CD4-positive, alpha-beta T cell treated with Interleukin-1 beta for 1 hour (primary cell): Measurements from ENCODE around the gene SLC36A4.
"Not testable (repeated sequence)": the region's sequence is repeated elsewhere in the genome, so short reads cannot be mapped to it uniquely, and the experiment has no call there.

Experiments used
- DNase-seq, 2 donors: peaks; one replicate each; pipeline ENCODE4 v3.0.0-alpha.2; 2020 to 2022

Gene SLC36A4

DNA sequence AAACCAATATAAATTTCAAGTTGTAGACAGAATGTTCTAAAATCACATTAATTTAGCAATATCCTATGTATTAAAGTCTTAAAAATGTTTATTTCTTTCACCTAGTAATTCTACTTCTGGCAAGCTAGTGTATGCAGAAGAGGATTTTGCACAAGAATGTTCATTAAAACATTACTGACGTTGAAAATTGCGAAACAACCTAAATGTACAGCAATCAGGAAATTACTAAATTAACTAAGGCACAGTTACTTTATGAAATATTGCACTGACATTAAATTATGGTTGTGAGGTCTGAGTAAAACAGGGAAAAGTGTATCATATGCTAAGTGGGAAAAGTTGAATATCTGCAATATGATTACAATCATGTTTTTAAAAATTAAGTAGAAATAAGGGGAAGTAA, 4.1 kb downstream of the SLC36A4 start:
- no peak for DNase-seq

- no peak for DNase-seq
Observed at GRCh38 chr11:93192163-93192562, 5.6 kb downstream of the SLC36A4 start.

GRCh38 chr11:93189462-93189861, 8.3 kb downstream of the SLC36A4 start:
- DNase-seq = no peak

GRCh38 chr11:93188726-93189125, 9.1 kb downstream of the SLC36A4 start:
- DNase-seq = no peak

DNA sequence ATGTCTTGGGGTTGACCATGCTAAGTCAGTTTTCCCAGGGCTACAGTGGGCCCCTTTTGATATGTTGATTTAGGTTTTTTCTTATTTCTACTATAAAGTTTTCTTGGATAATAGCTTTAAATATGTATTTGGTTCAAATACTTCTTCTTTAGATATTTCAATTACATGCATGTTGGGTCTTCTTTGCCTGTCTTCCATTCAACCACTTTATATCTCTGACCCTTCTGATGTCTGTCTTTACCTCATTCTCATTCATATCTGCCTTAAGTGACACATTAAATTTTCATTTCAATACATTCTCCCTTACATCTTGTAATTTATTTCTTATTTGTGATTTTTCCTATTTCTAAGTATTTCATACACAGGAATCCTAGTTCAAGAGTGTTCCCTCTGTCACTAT, 10.5 kb downstream of the SLC36A4 start:
- no peak for DNase-seq

- DNase-seq = not testable (repeated sequence)
Observed at GRCh38 chr11:93177891-93178290, 19.9 kb downstream of the SLC36A4 start.

DNA sequence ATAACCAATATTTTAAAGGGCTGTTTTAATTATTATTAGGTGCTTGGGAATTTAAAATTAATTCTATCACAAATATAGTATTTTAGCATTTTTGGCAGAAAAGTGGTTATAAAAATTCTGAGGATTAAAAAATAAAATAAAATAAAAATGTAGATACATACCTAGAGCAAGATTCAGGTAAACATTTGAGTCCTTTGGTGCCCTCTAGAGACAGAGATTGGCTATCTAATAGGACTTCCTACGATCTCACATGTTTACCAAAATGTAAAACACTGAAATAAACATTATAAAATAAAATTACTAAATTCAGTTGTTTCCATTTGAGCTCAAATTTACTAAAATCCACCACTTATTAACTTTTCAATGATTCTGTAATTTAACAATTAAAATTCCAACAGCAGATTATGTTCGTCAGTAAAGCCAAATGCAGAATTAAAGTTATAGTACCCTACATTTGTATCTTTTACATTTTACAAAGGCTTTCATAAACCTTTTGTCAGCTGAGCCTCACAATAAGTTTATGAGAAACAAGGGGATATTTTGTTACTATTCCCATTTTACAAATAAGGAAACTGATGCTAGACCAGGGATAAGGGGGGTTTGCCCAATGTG, 27.7 kb downstream of the SLC36A4 start:
- no peak for DNase-seq

DNA sequence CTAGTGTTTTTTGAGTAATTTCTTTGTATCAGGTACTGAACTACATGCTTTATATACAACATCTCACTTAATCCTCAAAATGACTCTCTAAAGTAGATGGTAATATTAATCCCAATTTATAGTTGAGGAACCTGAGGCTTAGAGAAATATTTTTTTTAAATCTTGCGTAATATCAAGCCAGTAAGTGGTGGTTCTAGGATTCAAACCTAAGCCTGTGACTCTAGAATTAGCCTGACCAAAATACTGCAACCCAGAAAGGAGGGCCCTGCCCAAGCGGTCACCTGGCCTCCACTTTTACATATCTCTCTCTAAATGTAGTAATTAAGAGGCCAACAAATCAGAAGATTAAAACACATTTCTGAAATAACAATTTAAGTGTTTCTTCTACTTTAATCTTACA, 28.6 kb downstream of the SLC36A4 start:
- DNase-seq = no peak

DNA sequence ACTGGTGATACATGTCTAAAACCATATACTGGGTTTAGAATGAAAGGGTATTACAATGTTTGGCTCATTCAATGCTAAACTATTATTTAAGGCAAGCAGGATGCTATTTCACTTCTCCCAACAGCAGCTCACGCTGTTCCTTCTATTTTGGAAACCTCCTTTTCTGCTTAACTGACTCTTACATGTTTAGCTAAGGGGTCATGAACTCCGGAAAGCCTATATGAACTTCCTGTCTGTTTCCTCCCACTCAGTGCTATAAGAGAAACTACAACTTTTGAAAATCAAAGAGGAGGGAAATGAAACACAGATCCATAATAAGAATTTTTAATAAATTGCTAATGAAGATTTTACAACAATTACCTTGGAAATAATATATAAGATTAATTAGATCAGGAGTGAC, 30.9 kb downstream of the SLC36A4 start:
- no peak for DNase-seq

DNA sequence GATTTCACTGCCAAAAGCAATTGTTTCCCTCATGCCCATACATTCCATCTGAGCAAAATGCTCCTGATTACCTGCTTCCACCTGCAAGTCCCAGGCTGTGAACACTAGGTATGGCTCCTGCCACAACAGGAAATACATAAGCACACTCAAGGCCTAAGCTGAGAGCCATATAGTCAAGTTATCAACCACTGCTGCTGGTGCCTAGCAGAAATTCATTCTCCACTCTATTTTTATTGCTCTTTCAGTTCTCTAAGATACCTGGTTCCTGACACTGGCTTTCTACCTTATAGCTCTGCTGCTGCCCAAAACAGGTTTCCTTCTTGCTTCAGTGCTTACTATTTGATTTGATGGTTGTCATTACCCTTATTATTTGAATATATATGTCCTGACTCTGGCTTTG, 31.6 kb downstream of the SLC36A4 start:
- no peak for DNase-seq

DNA sequence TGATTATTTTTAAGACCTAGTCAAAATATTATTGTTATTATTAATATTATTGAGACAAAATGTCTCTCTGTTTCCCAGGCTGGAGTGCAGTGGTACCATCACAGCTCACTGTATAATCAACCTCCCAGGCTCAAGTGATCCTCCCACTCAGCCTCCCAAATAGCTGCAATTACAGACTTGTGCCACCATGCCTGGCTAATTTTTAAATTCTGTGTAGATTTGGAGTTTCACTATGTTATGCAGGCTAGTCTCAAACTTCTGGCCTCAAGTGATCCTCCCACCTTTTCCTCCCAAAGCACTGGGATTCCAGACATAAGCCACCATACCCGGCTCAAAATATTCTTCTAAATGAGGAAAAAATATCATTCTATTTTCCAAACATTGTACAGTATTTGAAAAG, 37.0 kb downstream of the SLC36A4 start:
- DNase-seq = no peak

DNA sequence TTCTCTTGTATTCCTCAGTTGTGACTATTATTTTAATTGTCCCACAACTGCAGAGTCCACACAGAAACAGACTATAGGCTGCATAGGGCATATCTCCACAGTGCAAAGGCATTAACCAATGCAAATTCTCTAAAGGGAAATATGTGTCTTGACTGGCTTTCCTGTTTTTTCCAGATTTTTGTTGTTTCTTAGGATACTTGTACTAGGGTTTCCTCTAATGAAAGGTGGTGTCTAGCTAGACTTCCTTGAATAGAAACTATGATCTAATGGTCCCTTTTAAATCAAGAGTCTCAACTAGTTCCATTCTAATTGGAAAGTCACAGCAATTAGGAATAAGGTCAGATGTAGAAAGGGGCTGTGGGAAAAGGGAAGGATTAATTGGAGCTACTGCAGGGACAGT, 37.6 kb downstream of the SLC36A4 start:
- no peak for DNase-seq

DNA sequence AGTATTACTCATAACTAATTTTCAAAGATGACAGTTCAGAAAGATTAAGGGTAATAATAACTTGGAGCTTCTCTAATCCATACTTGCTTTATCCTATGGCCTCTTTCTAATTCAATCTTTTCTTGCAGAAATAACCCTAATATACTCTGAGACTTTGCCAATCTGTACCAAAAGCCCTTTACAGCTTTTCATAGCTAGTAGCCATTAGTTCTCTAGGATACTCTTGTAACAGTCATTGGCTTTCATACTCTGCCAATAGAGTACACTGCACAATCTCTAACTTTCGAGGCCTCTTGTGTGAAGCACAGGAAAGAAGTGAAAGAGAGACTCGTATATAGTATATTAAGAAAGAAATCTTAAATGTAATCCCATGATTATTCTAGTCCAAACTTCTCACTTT, 38.1 kb downstream of the SLC36A4 start:
- DNase-seq = no peak

DNA sequence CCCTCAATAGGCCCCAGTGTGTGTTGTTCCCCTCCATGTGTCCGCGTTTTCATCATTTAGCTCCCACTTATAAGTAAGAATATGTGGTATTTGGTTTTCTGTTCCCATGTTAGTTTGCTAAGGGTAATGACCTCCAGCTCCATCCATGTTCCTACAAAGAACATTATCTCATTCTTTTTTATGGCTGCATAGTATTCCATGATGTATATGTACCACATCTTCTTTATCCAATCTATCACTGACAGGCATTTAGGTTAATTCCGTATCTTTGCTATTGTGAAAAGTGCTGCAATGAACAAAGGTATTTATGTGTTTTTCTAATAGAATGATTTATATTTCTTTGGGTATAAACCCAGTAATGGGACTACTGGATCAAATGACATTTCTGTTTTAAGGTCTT, 42.1 kb downstream of the SLC36A4 start:
- no peak for DNase-seq

- DNase-seq = no peak
Observed at GRCh38 chr11:93145390-93145915, 52.3 kb downstream of the SLC36A4 start.

DNA sequence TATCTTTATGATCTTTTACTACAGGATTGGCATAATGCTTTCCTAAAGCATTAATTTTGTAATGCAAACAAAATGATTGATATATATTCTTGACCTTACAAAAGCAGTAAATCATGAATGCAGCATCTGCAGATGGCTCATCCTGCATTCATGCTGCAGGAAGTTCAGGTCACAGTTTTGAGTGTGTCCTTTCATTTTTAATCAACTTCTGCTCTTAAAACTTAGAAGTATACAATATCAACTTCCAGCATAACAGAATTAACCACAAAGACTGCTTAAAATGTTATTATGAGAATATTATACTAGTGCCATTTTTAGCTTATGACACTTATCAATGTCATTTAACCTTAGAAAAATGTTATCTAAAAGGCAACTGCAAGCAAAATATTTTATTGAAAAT, 54.0 kb downstream of the SLC36A4 start:
- no peak for DNase-seq

DNA sequence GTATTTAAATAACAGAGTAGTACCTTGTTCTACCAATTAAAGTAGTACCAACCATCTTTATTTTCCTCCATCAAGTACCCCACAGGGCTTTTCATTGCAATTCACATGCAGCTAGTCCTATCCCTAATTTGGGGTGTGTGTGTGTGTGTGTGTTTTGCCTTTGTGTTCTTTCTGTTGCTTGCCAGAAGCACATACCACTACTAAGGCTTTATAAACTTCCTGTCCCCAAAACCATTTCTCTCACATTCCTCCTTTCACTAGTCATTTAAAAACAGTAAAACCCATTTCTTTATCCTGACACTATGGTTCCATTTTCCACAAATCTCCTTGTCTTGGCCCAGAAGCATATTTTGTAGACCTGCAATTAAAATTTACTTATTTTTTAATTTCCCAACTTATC, 54.6 kb downstream of the SLC36A4 start:
- no peak for DNase-seq

GRCh38 chr11:93133488-93134109, 64.2 kb downstream of the SLC36A4 start:
- no peak for DNase-seq

GRCh38 chr11:93132836-93133235, 65.0 kb downstream of the SLC36A4 start:
- DNase-seq = no peak

GRCh38 chr11:93131709-93132108, 66.1 kb downstream of the SLC36A4 start:
- DNase-seq = no peak

DNA sequence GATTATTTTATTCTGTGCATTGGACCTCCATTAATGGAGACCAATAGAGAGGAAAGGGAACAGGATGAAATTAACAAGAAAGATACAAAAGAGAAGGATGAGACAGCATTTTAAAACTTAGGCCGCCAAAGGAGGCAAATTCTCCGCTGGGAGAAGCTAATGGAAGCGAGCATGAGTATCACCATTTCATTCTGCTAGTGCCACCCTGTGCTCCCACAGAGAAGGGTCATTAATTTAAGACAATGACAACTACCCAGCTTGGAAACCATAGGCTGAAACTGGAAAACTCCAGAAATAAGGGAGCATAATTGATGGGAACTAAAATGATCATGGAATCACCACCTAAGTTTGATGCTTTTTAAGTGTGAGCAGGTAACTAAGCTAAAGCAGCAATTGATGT, 69.2 kb downstream of the SLC36A4 start:
- no peak for DNase-seq

GRCh38 chr11:93123351-93123898, 74.4 kb downstream of the SLC36A4 start:
- DNase-seq = no peak

- DNase-seq = no peak
Observed at GRCh38 chr11:93122535-93123235, 75.1 kb downstream of the SLC36A4 start.

DNA sequence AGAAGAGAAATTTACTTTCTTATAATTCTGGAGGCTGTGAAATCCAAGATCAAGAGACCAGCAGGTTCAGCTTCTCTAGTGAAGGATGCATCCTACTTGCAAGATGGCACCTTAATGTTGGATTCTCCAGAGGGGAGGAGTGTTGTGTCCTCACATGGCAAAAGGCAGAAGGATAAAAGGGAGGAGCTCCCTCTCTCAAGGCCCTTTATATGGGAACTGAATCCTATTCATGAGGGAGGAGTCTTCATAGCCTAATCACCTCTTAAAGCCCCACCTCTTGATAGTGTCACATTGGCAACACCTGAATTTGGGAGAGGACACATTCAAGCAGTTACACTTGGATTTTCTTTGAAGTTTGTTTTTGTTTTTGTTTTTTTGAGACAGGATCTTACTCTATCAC, 79.5 kb downstream of the SLC36A4 start:
- no peak for DNase-seq
